Rectal smooth muscle tissue (tissue), 1 donor: ENCODE measurements around the gene MRRF.
A peak's percentile ranks its signal among the peaks of the same experiment; 100 is the strongest.

Source experiments
- H3K27ac ChIP-seq: one replicate; pipeline ENCODE4 v1.7.0; 2013; ENCODE audit warnings: low read depth, low read length, inconsistent platforms
- H3K27me3 ChIP-seq: one replicate; pipeline ENCODE4 v1.7.0; 2013; ENCODE audit warnings: low read length; ENCODE audit not compliant: control insufficient read depth, insufficient read depth
- H3K36me3 ChIP-seq: one replicate; pipeline ENCODE4 v1.7.0; 2013; ENCODE audit warnings: low read length; ENCODE audit not compliant: control insufficient read depth, insufficient read depth
- H3K4me1 ChIP-seq: one replicate; pipeline ENCODE4 v1.7.0; 2013; ENCODE audit warnings: low read length; ENCODE audit not compliant: control insufficient read depth, insufficient read depth
- H3K4me3 ChIP-seq: one replicate; pipeline ENCODE4 v1.7.0; 2013; ENCODE audit warnings: low read length
- H3K9ac ChIP-seq: one replicate; pipeline ENCODE4 v1.7.0; 2013; ENCODE audit warnings: low read length

MRRF gene

GRCh38 chr9:122265149-122265915 lies 650 bp downstream of the MRRF start:
- Histone ChIP-seq H3K4me1 (peaks cover 22% of the 10 kb centered on the region), H3K27ac (peak overlapping the region; percentile 90), H3K4me3 (peak overlapping the region; percentile 75), H3K9ac (peak overlapping the region; percentile 92), H3K27me3 (no peaks in the 10 kb centered on the region), H3K36me3 (peaks cover 6% of the 10 kb centered on the region)

GRCh38 chr9:122268041-122268814 lies 3.5 kb downstream of the MRRF start:
- no peak overlapping the region for H3K27ac ChIP-seq
- H3K27me3 ChIP-seq, result no peaks in the 10 kb centered on the region
- H3K4me1 ChIP-seq, result peaks cover 12% of the 10 kb centered on the region
- no peaks in the 10 kb centered on the region for H3K36me3 ChIP-seq
- no peak overlapping the region for H3K4me3 ChIP-seq
- H3K9ac ChIP-seq, result no peak overlapping the region

- H3K27ac ChIP-seq, result no peak overlapping the region
- peaks cover 6% of the 10 kb centered on the region for H3K36me3 ChIP-seq
- no peak overlapping the region for H3K9ac ChIP-seq
- H3K27me3 ChIP-seq, result no peaks in the 10 kb centered on the region
- H3K4me3 ChIP-seq, result no peak overlapping the region
- H3K4me1 ChIP-seq, result no peaks in the 10 kb centered on the region
These were observed 9.4 kb downstream of the MRRF start for GRCh38 chr9:122274055-122274454.

GRCh38 chr9:122276096-122276495 lies 11.4 kb downstream of the MRRF start:
- H3K4me3 ChIP-seq, result no peak overlapping the region
- H3K27me3 ChIP-seq, result no peaks in the 10 kb centered on the region
- no peaks in the 10 kb centered on the region for H3K4me1 ChIP-seq
- no peak overlapping the region for H3K27ac ChIP-seq
- H3K36me3 ChIP-seq, result peaks cover 9% of the 10 kb centered on the region
- H3K9ac ChIP-seq, result no peak overlapping the region

GRCh38 chr9:122277285-122277897 lies 12.7 kb downstream of the MRRF start:
- Histone ChIP-seq H3K36me3 (peaks cover 15% of the 10 kb centered on the region), H3K27ac (no peak overlapping the region), H3K9ac (no peak overlapping the region)

GRCh38 chr9:122281368-122281767 lies 16.7 kb downstream of the MRRF start:
- peaks cover 19% of the 10 kb centered on the region for H3K36me3 ChIP-seq
- H3K9ac ChIP-seq, result no peak overlapping the region
- no peaks in the 10 kb centered on the region for H3K27me3 ChIP-seq
- no peaks in the 10 kb centered on the region for H3K4me1 ChIP-seq
- no peak overlapping the region for H3K27ac ChIP-seq
- H3K4me3 ChIP-seq, result no peak overlapping the region

More at GRCh38 chr9:122277285-122277897, 12.7 kb downstream of the MRRF start:
- no peaks in the 10 kb centered on the region for H3K4me1 ChIP-seq
- no peaks in the 10 kb centered on the region for H3K27me3 ChIP-seq
- H3K4me3 ChIP-seq, result no peak overlapping the region

GRCh38 chr9:122286764-122287163 lies 22.1 kb downstream of the MRRF start:
- no peak overlapping the region for H3K27ac ChIP-seq
- no peaks in the 10 kb centered on the region for H3K4me1 ChIP-seq
- H3K4me3 ChIP-seq, result no peak overlapping the region
- no peak overlapping the region for H3K9ac ChIP-seq
- peaks cover 15% of the 10 kb centered on the region for H3K36me3 ChIP-seq
- no peaks in the 10 kb centered on the region for H3K27me3 ChIP-seq

GRCh38 chr9:122287214-122287720 lies 22.6 kb downstream of the MRRF start:
- no peak overlapping the region for H3K27ac ChIP-seq

GRCh38 chr9:122291458-122291857 lies 26.8 kb downstream of the MRRF start:
- Histone ChIP-seq H3K27me3 (no peaks in the 10 kb centered on the region), H3K27ac (no peak overlapping the region), H3K4me3 (no peak overlapping the region), H3K9ac (no peak overlapping the region), H3K4me1 (no peaks in the 10 kb centered on the region), H3K36me3 (peaks cover 13% of the 10 kb centered on the region)

More at GRCh38 chr9:122287214-122287720, 22.6 kb downstream of the MRRF start:
- H3K4me3 ChIP-seq, result no peak overlapping the region
- no peaks in the 10 kb centered on the region for H3K4me1 ChIP-seq
- H3K9ac ChIP-seq, result no peak overlapping the region
- H3K36me3 ChIP-seq, result peaks cover 14% of the 10 kb centered on the region
- H3K27me3 ChIP-seq, result no peaks in the 10 kb centered on the region

GRCh38 chr9:122294531-122294930 lies 29.8 kb downstream of the MRRF start:
- H3K27me3 ChIP-seq, result no peaks in the 10 kb centered on the region
- no peak overlapping the region for H3K27ac ChIP-seq
- no peak overlapping the region for H3K4me3 ChIP-seq
- H3K4me1 ChIP-seq, result no peaks in the 10 kb centered on the region
- H3K36me3 ChIP-seq, result peaks cover 13% of the 10 kb centered on the region
- no peak overlapping the region for H3K9ac ChIP-seq

- H3K4me3 ChIP-seq, result no peak overlapping the region
- H3K36me3 ChIP-seq, result peaks cover 10% of the 10 kb centered on the region
- no peaks in the 10 kb centered on the region for H3K27me3 ChIP-seq
- no peak overlapping the region for H3K27ac ChIP-seq
- no peak overlapping the region for H3K9ac ChIP-seq
- H3K4me1 ChIP-seq, result no peaks in the 10 kb centered on the region
These were observed 32.8 kb downstream of the MRRF start for GRCh38 chr9:122297512-122297911.
